Astrocyte (in vitro differentiated cells and primary cell): ENCODE results near the gene SLC9B1. TPM values are rescaled to one million over a fixed set of nuclear protein-coding genes. Genes with fewer than 3 reads are reported as not detected.
"Not testable (repeated sequence)": the region's sequence is repeated elsewhere in the genome, so short reads cannot be mapped to it uniquely, and the experiment has no call there.

ENCODE experiments used
- DNase-seq: peaks from one replicate; pipeline ENCODE4 v3.0.0-alpha.2; 2010; ENCODE audit warnings: low read depth
- FAIRE-seq: peaks from 2 replicates; lab custom pipeline; 2011; peaks lifted over from hg19 to GRCh38; lab: Jason Lieb, UNC
- H2AFZ ChIP-seq: 2 replicates; pipeline ENCODE4 v1.6.0; 2012; ENCODE audit warnings: low read depth, low read length, inconsistent platforms
- H3K27ac ChIP-seq: 2 replicates; pipeline ENCODE4 v1.5.1; 2011; ENCODE audit warnings: low read depth, low read length, inconsistent platforms
- H3K27me3 ChIP-seq: 2 replicates; pipeline ENCODE4 v1.6.0; 2011; ENCODE audit warnings: low read length, inconsistent platforms; ENCODE audit not compliant: insufficient read depth
- H3K36me3 ChIP-seq: 2 replicates; pipeline ENCODE4 v1.5.1; 2011; ENCODE audit warnings: low read length, inconsistent platforms; ENCODE audit not compliant: insufficient read depth
- H3K4me1 ChIP-seq: 2 replicates; pipeline ENCODE4 v1.5.1; 2011; ENCODE audit warnings: low read length, inconsistent platforms; ENCODE audit not compliant: insufficient read depth
- H3K4me2 ChIP-seq: 2 replicates; pipeline ENCODE4 v1.6.0; 2012; ENCODE audit warnings: low read length, inconsistent platforms
- H3K4me3 ChIP-seq: 2 replicates; pipeline ENCODE4 v1.5.1; 2011; ENCODE audit warnings: low read depth, mild to moderate bottlenecking, low read length, inconsistent platforms; ENCODE audit not compliant: insufficient read depth
- H3K79me2 ChIP-seq: 2 replicates; pipeline ENCODE4 v1.6.0; 2012; ENCODE audit warnings: mild to moderate bottlenecking, low read length, inconsistent platforms; ENCODE audit not compliant: insufficient read depth
- H3K9ac ChIP-seq: 2 replicates; pipeline ENCODE4 v1.6.0; 2012; ENCODE audit warnings: mild to moderate bottlenecking, low read length, inconsistent platforms
- H3K9me3 ChIP-seq: 2 replicates; pipeline ENCODE4 v1.5.1; 2012; ENCODE audit warnings: low read depth, mild to moderate bottlenecking, low read length, inconsistent platforms; ENCODE audit not compliant: insufficient read depth
- H4K20me1 ChIP-seq: 2 replicates; pipeline ENCODE4 v1.6.0; 2012; ENCODE audit warnings: low read length, inconsistent platforms; ENCODE audit not compliant: insufficient read depth
- H3K27ac Mint-ChIP-seq: one replicate; pipeline ENCODE4 v1.8.0; 2021; ENCODE audit warnings: mild to moderate bottlenecking, mixed read lengths; ENCODE audit not compliant: unreplicated experiment
- H3K27me3 Mint-ChIP-seq: one replicate; pipeline ENCODE4 v1.8.0; 2021; ENCODE audit warnings: low read depth, mixed read lengths; ENCODE audit not compliant: unreplicated experiment
- H3K36me3 Mint-ChIP-seq: one replicate; pipeline ENCODE4 v1.8.0; 2021; ENCODE audit warnings: low read depth, mixed read lengths; ENCODE audit not compliant: unreplicated experiment
- H3K4me1 Mint-ChIP-seq: one replicate; pipeline ENCODE4 v1.8.0; 2021; ENCODE audit warnings: low read depth, mixed read lengths; ENCODE audit not compliant: unreplicated experiment
- H3K4me3 Mint-ChIP-seq: one replicate; pipeline ENCODE4 v1.8.0; 2021; ENCODE audit warnings: mild to moderate bottlenecking, moderate library complexity, mixed read lengths; ENCODE audit not compliant: unreplicated experiment
- H3K9me3 Mint-ChIP-seq: one replicate; pipeline ENCODE4 v1.8.0; 2021; ENCODE audit warnings: mild to moderate bottlenecking, mixed read lengths; ENCODE audit not compliant: unreplicated experiment
- CTCF ChIP-seq: IDR thresholded peaks from 2 replicates; pipeline ENCODE4 v1.5.1; 2011; ENCODE audit warnings: low read depth, mild to moderate bottlenecking, inconsistent platforms, low read length, moderate library complexity; ENCODE audit not compliant: insufficient read depth
- EZH2 ChIP-seq: IDR thresholded peaks from 2 replicates; pipeline ENCODE4 v1.6.1; 2012; ENCODE audit warnings: mild to moderate bottlenecking, low read length, inconsistent platforms; ENCODE audit not compliant: insufficient read depth
- total RNA-seq: library from RNA; stranded (reverse); gene quantifications from 2 replicates; pipeline ENCODE4 v1.2.1, GENCODE V29; 2021

Gene SLC9B1
- total RNA-seq, 1 donor from 2014 or later: 0.16 TPM

GRCh38 chr4:103008875-103009729 is 10.4 kb downstream of the SLC9B1 start:
- H3K4me2 ChIP-seq: no peak overlapping the region
- H3K9me3 Mint-ChIP-seq: no peaks in the 10 kb centered on the region
- peak; percentile 46 for DNase-seq
- no peaks in the 10 kb centered on the region for H4K20me1 ChIP-seq
- peaks cover 7% of the 10 kb centered on the region for H3K4me1 Mint-ChIP-seq
- H3K27me3 Mint-ChIP-seq: peaks cover 2% of the 10 kb centered on the region
- TF ChIP-seq CTCF (peak; percentile 75), EZH2 (no peak)
- H2AFZ ChIP-seq: no peak overlapping the region
- no peak overlapping the region for H3K27ac Mint-ChIP-seq
- H3K27ac ChIP-seq: no peak overlapping the region
- H3K9me3 ChIP-seq: no peaks in the 10 kb centered on the region
- no peaks in the 10 kb centered on the region for H3K36me3 Mint-ChIP-seq
- no peak overlapping the region for H3K4me3 Mint-ChIP-seq
- no peaks in the 10 kb centered on the region for H3K4me1 ChIP-seq
- no peaks in the 10 kb centered on the region for H3K27me3 ChIP-seq
- H3K36me3 ChIP-seq: no peaks in the 10 kb centered on the region
- H3K4me3 ChIP-seq: no peak overlapping the region
- H3K79me2 ChIP-seq: no peaks in the 10 kb centered on the region
- FAIRE-seq: peak; percentile 83
- no peak overlapping the region for H3K9ac ChIP-seq

DNA sequence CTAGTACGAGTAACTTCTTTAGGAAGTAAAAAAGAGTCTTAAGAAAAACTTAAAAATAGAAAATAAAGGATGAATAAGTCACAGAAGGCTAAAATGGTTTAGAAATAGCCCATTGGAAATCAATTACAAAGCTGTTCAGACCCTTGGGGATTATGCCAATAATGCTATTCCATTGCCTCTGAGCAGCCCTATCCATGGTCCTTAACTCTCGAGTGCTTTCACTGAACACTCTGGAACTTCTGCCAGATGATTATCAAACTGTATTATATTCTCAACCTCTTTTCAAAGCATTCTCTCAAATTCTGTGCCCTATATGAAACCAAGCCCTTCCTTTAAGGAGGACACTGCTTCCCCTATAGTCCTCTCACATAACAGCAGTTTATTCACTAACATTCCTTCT is 17.0 kb downstream of the SLC9B1 start:
- Histone ChIP-seq H3K9me3 (no peaks in the 10 kb centered on the region), H3K4me3 (no peak overlapping the region), H4K20me1 (no peaks in the 10 kb centered on the region), H3K36me3 (no peaks in the 10 kb centered on the region), H3K4me1 (no peaks in the 10 kb centered on the region), H3K4me2 (no peak overlapping the region), H3K9ac (no peak overlapping the region), H3K27ac (no peak overlapping the region), H3K27me3 (no peaks in the 10 kb centered on the region), H3K79me2 (no peaks in the 10 kb centered on the region), H2AFZ (no peak overlapping the region)
- Mint-ChIP-seq H3K36me3 (no peaks in the 10 kb centered on the region), H3K4me3 (no peak overlapping the region), H3K27me3 (peaks cover 2% of the 10 kb centered on the region), H3K27ac (no peak overlapping the region), H3K9me3 (no peaks in the 10 kb centered on the region), H3K4me1 (no peaks in the 10 kb centered on the region)
- DNase-seq (peak; percentile 12), FAIRE-seq (peak; percentile 55)
- TF ChIP-seq CTCF (no peak), EZH2 (no peak)

GRCh38 chr4:102994803-102995202 is 24.7 kb downstream of the SLC9B1 start:
- Histone ChIP-seq H3K4me1 (no peaks in the 10 kb centered on the region), H3K9me3 (no peaks in the 10 kb centered on the region), H3K4me2 (no peak overlapping the region), H3K36me3 (no peaks in the 10 kb centered on the region), H4K20me1 (no peaks in the 10 kb centered on the region), H3K79me2 (no peaks in the 10 kb centered on the region), H3K27me3 (no peaks in the 10 kb centered on the region), H2AFZ (no peak overlapping the region), H3K4me3 (no peak overlapping the region), H3K27ac (no peak overlapping the region), H3K9ac (no peak overlapping the region)
- TF ChIP-seq CTCF (no peak), EZH2 (no peak)
- DNase-seq: no peak
- no peak overlapping the region for H3K27ac Mint-ChIP-seq
- H3K9me3 Mint-ChIP-seq: peaks cover 9% of the 10 kb centered on the region
- no peak for FAIRE-seq
- no peaks in the 10 kb centered on the region for H3K4me1 Mint-ChIP-seq
- H3K4me3 Mint-ChIP-seq: no peak overlapping the region
- H3K36me3 Mint-ChIP-seq: no peaks in the 10 kb centered on the region
- no peaks in the 10 kb centered on the region for H3K27me3 Mint-ChIP-seq

DNA sequence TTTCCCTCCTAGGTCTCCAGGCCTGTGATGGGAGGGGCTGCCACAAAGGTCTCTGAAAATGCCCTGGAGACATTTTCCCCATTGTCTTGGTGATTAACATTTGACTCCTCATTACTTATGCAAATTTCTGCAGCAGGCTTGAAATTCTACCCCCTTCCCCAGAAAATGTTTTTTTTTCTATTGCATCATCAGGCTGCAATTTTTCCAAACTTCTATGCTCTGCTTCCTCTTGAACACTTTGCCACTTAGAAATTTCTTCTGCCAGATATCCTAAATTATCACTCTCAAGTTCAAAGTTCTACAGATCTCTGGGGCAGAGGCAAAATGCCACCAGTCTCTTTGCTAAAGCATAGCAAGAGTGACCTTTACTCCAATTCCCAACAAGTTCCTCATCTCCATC is 25.5 kb downstream of the SLC9B1 start:
- H3K27ac ChIP-seq, H3K27me3 ChIP-seq, H3K27ac Mint-ChIP-seq: not testable (repeated sequence)

More for the DNA sequence above, 25.5 kb downstream of the SLC9B1 start:
- H3K36me3 ChIP-seq, H3K79me2 ChIP-seq, H3K9ac ChIP-seq, DNase-seq, H3K27me3 Mint-ChIP-seq, H3K9me3 Mint-ChIP-seq, H3K36me3 Mint-ChIP-seq, H3K4me3 ChIP-seq, H3K4me1 ChIP-seq, H3K4me1 Mint-ChIP-seq, H3K4me2 ChIP-seq, H3K9me3 ChIP-seq, H3K4me3 Mint-ChIP-seq, FAIRE-seq, H2AFZ ChIP-seq, H4K20me1 ChIP-seq: not testable (repeated sequence)
